Measurements from ENCODE around the gene CEMIP.
A peak's percentile ranks its signal among the peaks of the same experiment; 100 is the strongest.

Gene CEMIP

DNA sequence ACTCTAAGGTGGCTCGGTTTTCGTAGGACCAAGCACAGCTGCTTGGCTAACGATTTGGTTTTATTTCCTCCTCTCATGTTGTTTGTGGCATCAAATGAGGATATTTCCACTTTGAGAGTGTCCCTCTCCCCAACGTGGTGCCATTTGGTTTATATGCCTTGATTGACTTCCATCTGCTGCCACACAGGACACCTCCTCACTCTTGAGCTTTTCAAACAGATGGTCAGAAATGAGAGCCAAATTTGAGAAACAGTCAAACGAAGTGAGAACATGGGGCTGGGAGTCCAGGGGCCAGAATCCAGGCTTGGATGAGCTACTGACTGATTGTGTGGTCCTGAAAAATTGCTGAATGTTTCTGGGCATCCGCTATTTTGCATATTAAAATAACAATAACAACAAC lies 43.5 kb downstream of the CEMIP start:
- peak; percentile 98 for DNase-seq (ENCODE audit: low spot score)

DNA sequence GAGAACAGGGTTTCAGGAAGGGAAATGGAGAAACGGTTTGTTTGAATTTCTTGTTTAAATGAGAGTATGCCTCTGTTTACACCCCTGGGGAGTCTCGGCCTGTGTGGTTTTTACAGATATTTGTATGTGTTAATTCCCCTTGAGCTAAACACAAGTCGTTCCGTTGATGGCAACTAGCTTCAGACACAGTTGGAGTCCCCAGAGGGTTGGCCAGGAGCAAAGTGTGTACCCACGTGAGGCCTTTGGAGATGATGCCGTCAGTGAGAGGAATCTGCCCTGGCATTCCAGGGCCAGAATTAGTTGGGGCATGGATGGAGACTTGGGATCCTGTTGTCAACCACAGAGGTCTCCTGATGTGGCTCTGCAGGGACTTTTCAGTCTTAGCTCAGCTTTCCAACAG lies 44.0 kb downstream of the CEMIP start:
- DNase-seq (ENCODE audit: low spot score): no peak

GRCh38 chr15:80823995-80824394 lies 44.8 kb downstream of the CEMIP start:
- DNase-seq (ENCODE audit: low spot score): no peak

- DNase-seq (ENCODE audit: low spot score): peak; percentile 89
These were observed 46.3 kb downstream of the CEMIP start for GRCh38 chr15:80825361-80826030.

DNA sequence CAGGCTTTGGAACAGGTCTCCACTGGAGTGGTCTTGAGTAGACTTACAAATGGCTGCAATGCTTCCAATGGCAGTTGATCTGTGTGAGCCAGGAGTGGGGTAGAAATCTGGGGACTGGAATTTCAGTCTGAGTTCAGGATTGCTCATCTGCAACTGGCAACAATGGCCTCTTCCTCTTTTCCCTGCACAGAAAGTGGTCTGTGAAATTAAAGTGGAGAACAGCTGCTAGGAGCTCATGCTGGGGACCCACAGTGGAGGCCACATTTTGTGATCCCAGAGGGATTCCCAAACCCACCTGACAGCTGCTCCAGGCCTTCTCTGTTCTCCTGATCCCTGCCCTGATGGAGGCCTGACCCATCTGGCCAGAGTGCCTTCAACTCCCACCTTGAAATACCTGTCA lies 49.6 kb downstream of the CEMIP start:
- no peak for DNase-seq (ENCODE audit: low spot score)

- DNase-seq (ENCODE audit: low spot score): no peak
These were observed 51.5 kb downstream of the CEMIP start for GRCh38 chr15:80830677-80831076.

GRCh38 chr15:80831192-80831591 lies 52.0 kb downstream of the CEMIP start:
- DNase-seq (ENCODE audit: low spot score): no peak

- no peak for DNase-seq (ENCODE audit: low spot score)
These were observed 52.5 kb downstream of the CEMIP start for GRCh38 chr15:80831606-80832224.

- DNase-seq (ENCODE audit: low spot score): no peak
These were observed 53.5 kb downstream of the CEMIP start for GRCh38 chr15:80832686-80833085.

DNA sequence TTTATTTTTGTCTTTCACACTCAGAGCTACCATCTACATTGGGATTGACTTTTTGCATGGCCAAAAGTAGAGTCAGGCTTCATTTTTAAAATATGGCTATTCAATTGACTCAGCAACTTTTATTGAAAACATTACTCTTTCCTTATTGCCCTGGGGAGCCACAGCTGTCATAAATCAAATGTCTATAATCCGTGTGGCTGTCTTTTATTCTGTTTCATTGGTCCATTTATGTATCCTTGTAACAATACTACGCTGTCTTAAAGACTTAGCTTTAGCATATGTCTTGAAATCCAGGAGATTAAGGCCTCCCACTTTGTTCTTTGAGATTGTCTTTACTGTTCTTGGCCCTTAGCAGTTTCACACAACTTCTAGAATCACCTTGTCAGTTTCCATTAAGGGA lies 55.2 kb downstream of the CEMIP start:
- DNase-seq (ENCODE audit: low spot score): no peak

DNA sequence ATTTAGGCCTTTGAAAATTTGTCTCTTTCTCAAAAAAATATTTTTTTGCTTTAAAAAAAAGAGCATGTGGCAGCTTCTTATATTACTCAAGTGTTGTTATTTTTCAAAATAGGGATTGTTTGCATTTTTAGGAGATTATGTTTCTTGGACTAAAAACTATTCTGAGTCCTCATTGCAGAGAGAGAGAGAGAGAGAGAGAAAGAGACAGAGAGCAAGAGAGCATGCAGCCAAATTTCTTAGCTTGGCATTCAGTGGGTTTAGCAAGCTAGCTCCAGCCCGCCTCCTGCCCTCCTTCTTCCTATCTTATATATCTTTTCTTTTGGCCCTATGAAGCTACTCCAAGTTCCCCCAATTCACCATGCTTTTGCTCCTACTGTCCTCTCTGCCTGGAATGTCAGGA lies 55.7 kb downstream of the CEMIP start:
- DNase-seq (ENCODE audit: low spot score): no peak

DNA sequence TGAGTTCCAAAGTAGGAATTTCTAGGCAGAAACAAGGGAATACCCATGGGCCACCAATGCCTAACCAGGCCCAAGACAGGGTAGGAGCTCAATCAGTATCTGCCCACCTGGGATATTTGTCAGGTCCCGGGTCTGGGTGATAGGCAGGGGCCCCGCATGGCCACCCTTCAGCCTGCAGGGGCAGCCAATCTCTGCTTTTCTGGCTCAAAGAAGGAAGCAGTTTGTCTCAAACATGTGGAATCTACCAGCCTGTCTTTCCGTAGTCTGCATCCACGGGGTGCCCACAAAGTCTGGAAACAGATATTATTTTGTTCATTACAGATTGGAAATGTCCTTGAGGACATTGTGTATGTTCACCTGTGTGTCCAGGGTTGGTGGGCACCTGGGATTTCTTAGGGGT lies 56.2 kb downstream of the CEMIP start:
- no peak for DNase-seq (ENCODE audit: low spot score)

DNA sequence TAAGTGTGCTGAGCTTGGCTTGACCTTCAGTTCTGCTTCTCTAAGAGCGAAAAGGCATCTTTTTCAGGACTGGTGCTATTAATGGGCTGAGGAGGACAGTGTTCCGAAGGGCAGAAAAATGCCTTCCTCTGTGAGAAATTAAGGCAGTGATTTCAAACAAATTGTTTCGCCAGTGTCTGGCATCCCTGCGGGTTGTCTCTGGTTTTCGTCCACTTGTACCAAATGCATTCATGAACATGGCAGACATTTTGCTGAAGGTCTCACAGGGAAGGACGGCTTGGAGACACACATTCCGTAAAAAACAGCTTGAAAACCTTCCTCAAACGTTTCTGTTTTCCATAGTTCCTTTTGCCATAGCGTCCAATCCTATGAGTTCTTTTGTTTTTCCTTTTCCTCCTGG lies 57.1 kb downstream of the CEMIP start:
- DNase-seq (ENCODE audit: low spot score): no peak

DNA sequence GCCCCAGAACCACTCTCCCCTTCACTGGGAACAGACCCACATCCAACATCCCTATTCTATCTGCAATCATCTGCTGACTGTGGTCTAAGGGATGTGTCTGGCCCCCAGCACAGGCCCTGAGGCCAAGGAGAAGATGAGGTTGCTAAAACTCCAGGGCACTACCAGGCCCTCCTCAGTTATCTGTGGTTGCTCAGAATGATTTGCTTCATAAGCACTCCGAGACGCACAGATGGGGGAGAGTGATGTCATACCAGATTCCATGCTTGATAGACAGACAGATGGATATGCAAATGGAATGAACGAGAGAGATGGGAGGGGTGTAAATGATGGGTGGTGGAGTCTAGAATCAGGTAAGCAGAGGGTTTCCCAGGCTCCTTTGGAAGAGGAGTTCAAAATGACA lies 57.8 kb downstream of the CEMIP start:
- DNase-seq (ENCODE audit: low spot score): no peak

DNA sequence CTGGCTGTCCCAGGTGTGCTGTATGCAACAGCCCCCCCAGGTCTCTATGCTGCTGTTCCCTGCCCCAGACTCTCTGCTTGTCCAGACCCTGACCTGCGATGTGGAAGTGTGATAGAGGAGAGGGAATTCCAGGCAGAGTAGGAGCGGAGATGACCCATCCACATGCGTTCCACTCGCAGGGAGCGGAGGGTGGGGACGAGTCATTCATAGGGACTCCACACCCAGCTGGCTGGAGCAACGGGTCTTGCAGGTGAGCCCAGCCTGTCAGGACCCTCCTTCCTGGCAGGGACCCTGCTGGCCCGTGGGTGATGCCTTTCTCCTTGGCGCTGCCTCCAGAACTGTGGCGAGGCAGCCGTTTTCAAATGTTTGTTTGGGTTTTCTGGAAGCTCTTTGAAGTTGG lies 58.8 kb downstream of the CEMIP start:
- DNase-seq (ENCODE audit: low spot score): no peak

DNA sequence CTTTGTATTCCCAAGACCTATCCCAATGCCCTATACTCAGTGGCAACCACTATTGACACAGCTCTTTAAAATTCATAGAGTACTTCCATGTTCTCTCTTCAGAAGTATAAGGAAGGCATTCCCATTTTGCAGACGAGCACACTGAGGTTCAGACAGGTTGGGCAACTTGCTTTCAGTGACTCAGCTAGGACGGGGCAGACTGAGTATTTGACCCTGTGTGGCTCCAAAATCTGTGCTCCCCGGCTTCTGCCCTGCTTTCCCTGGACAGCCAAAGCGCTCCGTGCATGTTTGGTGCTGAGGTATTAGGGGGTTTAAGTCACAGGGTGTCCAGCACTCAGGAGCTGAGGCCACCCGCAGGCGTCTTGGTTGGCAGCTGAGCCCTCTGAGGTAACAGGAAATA lies 59.5 kb downstream of the CEMIP start:
- no peak for DNase-seq (ENCODE audit: low spot score)

GRCh38 chr15:80839764-80840130 lies 60.6 kb downstream of the CEMIP start:
- DNase-seq (ENCODE audit: low spot score): no peak

- no peak for DNase-seq (ENCODE audit: low spot score)
These were observed 61.3 kb downstream of the CEMIP start for GRCh38 chr15:80840182-80841130.

GRCh38 chr15:80841541-80841940 lies 62.4 kb downstream of the CEMIP start:
- no peak for DNase-seq (ENCODE audit: low spot score)

- no peak for DNase-seq (ENCODE audit: low spot score)
These were observed 65.0 kb downstream of the CEMIP start for GRCh38 chr15:80844011-80844732.

GRCh38 chr15:80846031-80846815 lies 67.1 kb downstream of the CEMIP start:
- DNase-seq (ENCODE audit: low spot score): no peak

- DNase-seq (ENCODE audit: low spot score): no peak
These were observed 70.1 kb downstream of the CEMIP start for GRCh38 chr15:80849308-80849707.

Data from cerebellar cortex (tissue), 1 donor.